Right forelimb (tissue), 1 donor: ENCODE results near the gene RALGPS1.
A peak's percentile ranks its signal among the peaks of the same experiment; 100 is the strongest.

Source experiments
- DNase-seq: peaks from one replicate; pipeline ENCODE4 v3.0.0-alpha.2; 2018

RALGPS1 gene

GRCh38 chr9:127081250-127082185, 166.9 kb downstream of the RALGPS1 start:
- no peak for DNase-seq

GRCh38 chr9:127083138-127083980, 168.8 kb downstream of the RALGPS1 start:
- no peak for DNase-seq

- no peak for DNase-seq
These were observed 169.8 kb downstream of the RALGPS1 start for GRCh38 chr9:127084076-127085039.

GRCh38 chr9:127085186-127085585, 170.6 kb downstream of the RALGPS1 start:
- DNase-seq, result no peak

GRCh38 chr9:127086771-127087170, 172.2 kb downstream of the RALGPS1 start:
- no peak for DNase-seq

- no peak for DNase-seq
These were observed 172.8 kb downstream of the RALGPS1 start for GRCh38 chr9:127087411-127087810.

GRCh38 chr9:127087836-127088235, 173.3 kb downstream of the RALGPS1 start:
- peak; percentile 18 for DNase-seq

- DNase-seq, result peak; percentile 42
These were observed 174.4 kb downstream of the RALGPS1 start for GRCh38 chr9:127088724-127089615.

- peak; percentile 28 for DNase-seq
These were observed 175.1 kb downstream of the RALGPS1 start for GRCh38 chr9:127089631-127090081.

GRCh38 chr9:127090341-127090985, 175.9 kb downstream of the RALGPS1 start:
- DNase-seq, result peak; percentile 19

- peak; percentile 35 for DNase-seq
These were observed 176.9 kb downstream of the RALGPS1 start for GRCh38 chr9:127091526-127091925.

GRCh38 chr9:127092041-127092608, 177.5 kb downstream of the RALGPS1 start:
- no peak for DNase-seq

- no peak for DNase-seq
These were observed 178.9 kb downstream of the RALGPS1 start for GRCh38 chr9:127093319-127094020.

GRCh38 chr9:127095411-127095810, 180.8 kb downstream of the RALGPS1 start:
- no peak for DNase-seq

- peak; percentile 75 for DNase-seq
These were observed 181.6 kb downstream of the RALGPS1 start for GRCh38 chr9:127096208-127096607.

- DNase-seq, result no peak
These were observed 183.1 kb downstream of the RALGPS1 start for GRCh38 chr9:127097683-127098082.

GRCh38 chr9:127098916-127099553, 184.5 kb downstream of the RALGPS1 start:
- no peak for DNase-seq

- no peak for DNase-seq
These were observed 185.1 kb downstream of the RALGPS1 start for GRCh38 chr9:127099664-127100063.

- no peak for DNase-seq
These were observed 187.6 kb downstream of the RALGPS1 start for GRCh38 chr9:127102176-127102575.
